Activated naive CD4-positive, alpha-beta T cell treated with anti-CD3 and anti-CD28 coated beads, Interleukin-2, amount 10 ng/mL, durations not matched to agents 7 days and 5 days (primary cell): ENCODE results near the gene PALLD.
"Not testable (repeated sequence)": the region's sequence is repeated elsewhere in the genome, so short reads cannot be mapped to it uniquely, and the experiment has no call there.

Experiments
- CTCF ChIA-PET: fragments of 350-600 bp; sonication (Branson Sonifier 250); formaldehyde crosslinking; loops from one replicate; lab custom pipeline; 2021; ENCODE audit warnings: antibody characterized with exemption; lab: Charles Lee
- DNase-seq: peaks from one replicate; pipeline ENCODE4 v3.0.0-alpha.2; 2020
- H3K27ac Mint-ChIP-seq: one replicate; pipeline ENCODE4 v1.8.0; 2021; ENCODE audit warnings: mild to moderate bottlenecking, moderate library complexity, mixed read lengths
- H3K27me3 Mint-ChIP-seq: one replicate; pipeline ENCODE4 v1.8.0; 2021; ENCODE audit warnings: mild to moderate bottlenecking, mixed read lengths
- H3K36me3 Mint-ChIP-seq: one replicate; pipeline ENCODE4 v1.8.0; 2021; ENCODE audit warnings: mixed read lengths
- H3K4me1 Mint-ChIP-seq: one replicate; pipeline ENCODE4 v1.8.0; 2021; ENCODE audit warnings: mixed read lengths
- H3K4me3 Mint-ChIP-seq: one replicate; pipeline ENCODE4 v1.8.0; 2021; ENCODE audit warnings: mild to moderate bottlenecking, moderate library complexity, mixed read lengths
- H3K9me3 Mint-ChIP-seq: one replicate; pipeline ENCODE4 v1.8.0; 2021; ENCODE audit warnings: mixed read lengths

PALLD gene

GRCh38 chr4:168496834-168497233 lies at the start of gene PALLD:
Gene PALLD, plus strand, starts transcription at chr4:168497052.
- H3K36me3 Mint-ChIP-seq, result no peaks in the 10 kb centered on the region
- H3K4me3 Mint-ChIP-seq, result no peak within 1 kb of the TSS
- no peaks in the 10 kb centered on the region for H3K9me3 Mint-ChIP-seq
- H3K4me1 Mint-ChIP-seq, result no peaks in the 10 kb centered on the region
- CTCF ChIA-PET, result interaction anchor here (0.8 kb wide), 1 partner anchor 567 kb away, joined by 3 read pairs; no protein-coding TSS in a partner anchor
- peaks cover 17% of the 10 kb centered on the region for H3K27me3 Mint-ChIP-seq
- DNase-seq, result no peak
- no peak within 1 kb of the TSS for H3K27ac Mint-ChIP-seq

DNA sequence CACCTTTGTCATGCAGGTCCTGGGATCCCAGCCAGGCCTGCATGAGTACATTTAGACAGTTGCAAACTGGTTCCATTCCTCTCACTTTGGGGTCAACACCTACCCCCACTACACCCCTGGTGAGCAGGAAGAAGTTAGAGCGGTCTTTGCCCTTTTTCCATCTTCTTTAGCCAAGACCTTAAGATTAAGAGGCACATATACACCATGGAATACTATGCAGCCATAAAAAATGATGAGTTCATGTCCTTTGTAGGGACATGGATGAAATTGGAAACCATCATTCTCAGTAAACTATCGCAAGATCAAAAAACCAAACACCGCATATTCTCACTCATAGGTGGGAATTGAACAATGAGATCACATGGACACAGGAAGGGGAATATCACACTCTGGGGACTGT lies 47.8 kb upstream of the PALLD start:
- Mint-ChIP-seq H3K4me1 (peaks cover 12% of the 10 kb centered on the region), H3K36me3 (peaks cover 47% of the 10 kb centered on the region)
- H3K27me3 Mint-ChIP-seq, H3K9me3 Mint-ChIP-seq, H3K4me3 Mint-ChIP-seq, CTCF ChIA-PET, DNase-seq, H3K27ac Mint-ChIP-seq: not testable (repeated sequence)

GRCh38 chr4:168449719-168450452 lies 47.0 kb upstream of the PALLD start:
- Mint-ChIP-seq H3K4me3 (no peak overlapping the region), H3K27ac (no peak overlapping the region), H3K4me1 (peaks cover 12% of the 10 kb centered on the region), H3K27me3 (no peaks in the 10 kb centered on the region), H3K9me3 (peaks cover 2% of the 10 kb centered on the region), H3K36me3 (peaks cover 53% of the 10 kb centered on the region)
- peak; percentile 23 for DNase-seq
- CTCF ChIA-PET, result no interaction called here

DNA sequence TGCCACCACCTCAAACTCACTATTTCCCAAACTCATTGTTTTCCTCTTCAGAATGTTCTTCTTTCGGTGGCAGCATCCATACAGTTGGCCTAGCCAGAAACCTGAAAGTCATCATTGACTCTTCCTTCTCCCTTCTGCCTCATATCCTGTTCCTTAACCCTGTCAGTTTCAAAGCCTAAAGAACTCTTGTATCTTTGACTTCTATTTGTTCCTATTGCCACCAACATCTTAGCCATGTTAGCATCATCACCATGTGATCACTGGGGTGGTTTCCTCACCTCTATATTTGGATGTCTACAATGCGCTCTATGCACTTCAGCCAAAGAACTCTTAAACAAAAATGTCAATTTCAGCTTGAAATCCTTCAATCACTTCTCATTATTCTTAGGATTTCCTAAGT lies 45.5 kb upstream of the PALLD start:
- CTCF ChIA-PET, result no interaction called here
- Mint-ChIP-seq H3K36me3 (peaks cover 57% of the 10 kb centered on the region), H3K27ac (no peak overlapping the region), H3K4me1 (peaks cover 12% of the 10 kb centered on the region), H3K27me3 (no peaks in the 10 kb centered on the region), H3K9me3 (peaks cover 2% of the 10 kb centered on the region), H3K4me3 (no peak overlapping the region)
- no peak for DNase-seq

- H3K4me1 Mint-ChIP-seq, result peaks cover 12% of the 10 kb centered on the region
- DNase-seq, result no peak
- CTCF ChIA-PET, result no interaction called here
- H3K27me3 Mint-ChIP-seq, result no peaks in the 10 kb centered on the region
- peak overlapping the region; percentile 2 for H3K27ac Mint-ChIP-seq
- H3K36me3 Mint-ChIP-seq, result peaks cover 55% of the 10 kb centered on the region
- peaks cover 2% of the 10 kb centered on the region for H3K9me3 Mint-ChIP-seq
- H3K4me3 Mint-ChIP-seq, result no peak overlapping the region
Observed at GRCh38 chr4:168451744-168452390, 45.0 kb upstream of the PALLD start.

DNA sequence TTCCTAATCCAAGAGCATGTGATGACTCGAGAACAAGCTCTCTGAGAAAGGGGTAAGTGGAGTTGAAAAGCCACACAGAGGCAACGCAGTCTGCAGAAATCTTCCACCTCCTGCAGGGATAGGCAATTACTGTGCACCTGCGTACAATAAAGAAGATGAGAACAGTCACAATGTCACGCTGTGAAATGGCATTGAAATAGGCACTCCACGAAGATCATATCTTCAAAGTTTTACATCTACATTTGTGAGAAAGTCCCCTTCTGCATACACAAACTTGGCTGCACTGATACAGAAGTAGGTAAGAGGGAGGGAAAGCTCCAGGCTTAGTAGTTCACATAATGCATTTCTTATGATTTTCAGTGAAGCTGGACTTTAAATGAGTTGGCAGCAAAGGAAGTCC lies 43.7 kb upstream of the PALLD start:
- peaks cover 52% of the 10 kb centered on the region for H3K36me3 Mint-ChIP-seq
- CTCF ChIA-PET, result no interaction called here

DNA sequence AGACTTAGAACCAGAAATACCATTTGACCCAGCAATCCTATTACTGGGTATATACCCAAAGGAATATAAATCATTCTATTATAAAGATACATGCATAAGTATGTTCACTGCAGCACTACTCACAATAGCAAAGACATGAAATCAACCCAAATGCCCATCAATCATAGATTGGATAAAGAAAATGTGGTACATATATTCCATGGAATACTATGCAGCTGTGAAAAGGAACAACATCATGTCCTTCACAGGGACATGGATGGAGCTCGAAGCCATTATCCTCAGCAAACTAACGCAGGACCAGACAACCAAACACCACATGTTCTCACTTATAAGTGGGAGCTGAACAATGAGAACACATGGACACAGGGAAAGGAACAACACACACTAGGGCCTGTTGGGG lies 38.6 kb upstream of the PALLD start:
- H3K27me3 Mint-ChIP-seq, H3K4me3 Mint-ChIP-seq, CTCF ChIA-PET, H3K27ac Mint-ChIP-seq, H3K4me1 Mint-ChIP-seq, DNase-seq, H3K9me3 Mint-ChIP-seq: not testable (repeated sequence)
- peaks cover 45% of the 10 kb centered on the region for H3K36me3 Mint-ChIP-seq

More for the DNA sequence above, 43.7 kb upstream of the PALLD start:
- no peaks in the 10 kb centered on the region for H3K27me3 Mint-ChIP-seq
- H3K4me3 Mint-ChIP-seq, result no peak overlapping the region
- H3K27ac Mint-ChIP-seq, result no peak overlapping the region
- DNase-seq, result no peak
- peaks cover 12% of the 10 kb centered on the region for H3K4me1 Mint-ChIP-seq
- peaks cover 2% of the 10 kb centered on the region for H3K9me3 Mint-ChIP-seq

DNA sequence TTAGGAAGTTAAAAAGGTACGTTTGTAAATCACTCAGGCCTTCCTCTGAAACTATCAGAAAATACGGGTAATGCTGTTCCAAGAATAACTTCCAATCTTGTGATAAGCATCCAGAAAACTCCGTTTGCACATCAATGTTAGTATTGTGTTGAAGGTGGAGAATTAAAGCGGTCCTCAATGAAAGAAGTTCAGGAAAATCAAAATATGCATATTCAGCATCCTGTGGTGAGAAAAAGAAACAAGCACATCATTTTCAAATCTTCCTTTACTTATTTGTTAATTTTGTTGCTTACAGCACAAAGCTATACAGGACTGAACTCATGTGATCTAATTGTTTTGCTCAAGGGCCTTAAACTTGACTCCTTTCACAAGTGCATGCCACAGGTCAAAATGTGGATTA lies 35.0 kb upstream of the PALLD start:
- no peak for DNase-seq
- Mint-ChIP-seq H3K27ac (no peak overlapping the region), H3K9me3 (peaks cover 4% of the 10 kb centered on the region), H3K27me3 (no peaks in the 10 kb centered on the region), H3K36me3 (peaks cover 36% of the 10 kb centered on the region), H3K4me3 (no peak overlapping the region), H3K4me1 (no peaks in the 10 kb centered on the region)
- CTCF ChIA-PET, result no interaction called here

- Mint-ChIP-seq H3K36me3 (peaks cover 45% of the 10 kb centered on the region), H3K4me1 (peaks cover 26% of the 10 kb centered on the region), H3K9me3 (peaks cover 2% of the 10 kb centered on the region), H3K4me3 (no peak overlapping the region), H3K27me3 (no peaks in the 10 kb centered on the region), H3K27ac (no peak overlapping the region)
- DNase-seq, result no peak
- CTCF ChIA-PET, result no interaction called here
Observed at GRCh38 chr4:168472920-168473319, 23.9 kb upstream of the PALLD start.

GRCh38 chr4:168474660-168475320 lies 22.1 kb upstream of the PALLD start:
- Mint-ChIP-seq H3K4me3 (no peak overlapping the region), H3K36me3 (peaks cover 46% of the 10 kb centered on the region), H3K9me3 (peaks cover 2% of the 10 kb centered on the region), H3K27ac (no peak overlapping the region), H3K4me1 (peaks cover 40% of the 10 kb centered on the region), H3K27me3 (no peaks in the 10 kb centered on the region)
- no peak for DNase-seq
- CTCF ChIA-PET, result no interaction called here

DNA sequence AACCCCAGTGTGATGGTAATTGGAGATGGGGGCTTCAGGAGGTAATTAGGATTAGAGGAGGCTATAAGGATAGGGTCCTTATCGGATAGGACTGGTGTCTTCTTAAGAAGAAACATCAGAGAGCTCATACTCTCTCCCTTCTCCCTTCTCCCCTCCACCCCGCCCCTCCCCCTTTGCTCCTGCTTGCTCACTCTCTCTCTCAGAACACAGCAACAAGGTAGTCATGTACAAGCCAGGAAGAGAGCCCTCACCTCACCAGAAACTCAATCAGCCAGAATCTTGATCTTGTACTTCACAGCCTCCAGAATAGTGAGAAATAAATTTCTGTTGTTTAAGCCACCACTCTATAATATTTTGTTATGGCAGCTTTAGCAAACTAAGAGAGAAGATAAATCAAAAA lies 21.1 kb upstream of the PALLD start:
- Mint-ChIP-seq H3K27me3 (peaks cover 3% of the 10 kb centered on the region), H3K9me3 (peaks cover 2% of the 10 kb centered on the region), H3K27ac (no peak overlapping the region), H3K36me3 (peaks cover 38% of the 10 kb centered on the region), H3K4me3 (no peak overlapping the region), H3K4me1 (peaks cover 45% of the 10 kb centered on the region)
- CTCF ChIA-PET, result no interaction called here
- no peak for DNase-seq

DNA sequence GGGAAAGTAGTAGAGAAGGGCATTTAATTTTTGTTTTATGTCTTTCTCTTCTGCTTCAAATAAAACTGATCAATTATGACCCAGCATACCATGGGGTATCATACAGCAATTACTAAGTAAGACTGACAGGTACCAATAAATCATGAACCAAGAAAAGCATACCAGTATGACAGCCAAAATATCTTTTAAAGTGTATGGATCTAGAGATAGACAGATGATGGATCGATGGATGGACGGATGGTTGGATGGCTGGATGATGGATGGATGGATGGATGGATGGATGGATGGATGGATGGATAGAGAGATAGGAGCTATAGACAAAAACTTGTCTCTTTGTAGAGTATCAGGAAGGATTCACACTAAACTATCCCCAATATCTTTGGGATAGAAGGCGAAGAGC lies 18.0 kb upstream of the PALLD start:
- peaks cover 3% of the 10 kb centered on the region for H3K27me3 Mint-ChIP-seq
- CTCF ChIA-PET, result interaction anchor here (0.9 to 1.7 kb wide), 3 partner anchors 35 to 161 kb away, joined by 3 to 6 read pairs (median 3); no protein-coding TSS in a partner anchor
- no peak for DNase-seq
- H3K36me3 Mint-ChIP-seq, result peaks cover 23% of the 10 kb centered on the region
- no peaks in the 10 kb centered on the region for H3K9me3 Mint-ChIP-seq
- H3K4me1 Mint-ChIP-seq, result peaks cover 76% of the 10 kb centered on the region
- peak overlapping the region; percentile 81 for H3K27ac Mint-ChIP-seq
- H3K4me3 Mint-ChIP-seq, result peak overlapping the region; percentile 86

DNA sequence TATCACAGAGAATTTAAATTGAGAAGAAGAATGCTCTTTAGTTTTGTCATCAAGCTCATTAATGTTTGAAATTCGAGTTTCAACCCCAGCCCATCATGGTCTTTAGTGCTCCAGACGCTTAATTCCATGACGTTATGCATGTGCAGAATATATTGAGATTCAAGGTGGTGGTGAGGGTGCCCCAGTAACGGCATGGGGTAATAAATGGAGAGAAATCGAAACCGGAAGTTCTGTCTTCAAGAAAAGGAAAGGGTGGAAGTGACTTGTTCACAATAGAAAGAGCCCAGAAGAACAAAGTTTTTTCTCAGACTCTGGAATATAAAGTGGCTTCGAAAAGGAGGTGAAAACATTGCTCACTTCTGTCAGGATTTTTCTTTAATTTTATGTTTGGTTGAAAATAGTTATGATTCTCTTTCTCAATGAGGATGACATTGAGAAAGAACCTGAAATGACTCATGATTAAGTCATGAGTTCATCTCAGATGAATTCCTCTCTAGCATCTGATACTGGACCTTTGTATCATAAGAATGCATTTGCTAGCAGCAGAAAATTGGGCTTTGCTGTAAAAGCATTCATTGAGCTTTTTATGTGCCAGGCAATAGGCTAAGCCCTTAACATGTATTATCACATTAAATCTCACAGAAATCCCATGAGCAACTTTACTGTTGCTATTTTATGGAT lies 15.8 kb upstream of the PALLD start:
- Mint-ChIP-seq H3K9me3 (no peaks in the 10 kb centered on the region), H3K36me3 (peaks cover 21% of the 10 kb centered on the region), H3K27ac (peak overlapping the region; percentile 96), H3K4me1 (peaks cover 64% of the 10 kb centered on the region), H3K4me3 (peak overlapping the region; percentile 86), H3K27me3 (peaks cover 3% of the 10 kb centered on the region)
- CTCF ChIA-PET, result interaction anchor here (1.6 to 2.5 kb wide), 2 partner anchors 29 to 31 kb away, joined by 4 to 5 read pairs; no protein-coding TSS in a partner anchor
- peak; percentile 59 for DNase-seq

GRCh38 chr4:168483811-168484210 lies 13.0 kb upstream of the PALLD start:
- H3K27me3 Mint-ChIP-seq, result peaks cover 3% of the 10 kb centered on the region
- peaks cover 9% of the 10 kb centered on the region for H3K36me3 Mint-ChIP-seq
- H3K4me1 Mint-ChIP-seq, result peaks cover 53% of the 10 kb centered on the region
- DNase-seq, result no peak
- no peak overlapping the region for H3K4me3 Mint-ChIP-seq
- H3K27ac Mint-ChIP-seq, result no peak overlapping the region
- CTCF ChIA-PET, result interaction anchor here (1.1 kb wide), 1 partner anchor 28 kb away, joined by 3 read pairs; no protein-coding TSS in a partner anchor
- no peaks in the 10 kb centered on the region for H3K9me3 Mint-ChIP-seq
